A673 (cell line): Measurements from ENCODE around the gene CARM1. TPM values are rescaled to one million over a fixed set of nuclear protein-coding genes. Genes with fewer than 3 reads are reported as not detected.
A peak's percentile ranks its signal among the peaks of the same experiment; 100 is the strongest.

ENCODE experiments used
- BruUV-seq: library from RNA; stranded (reverse); fragments of 400-500 nt; replicated peaks from 2 replicates; lab custom pipeline; 2021; lab: Mats Ljungman, UMichigan
- CTCF ChIA-PET: fragments of 300-600 bp; sonication (Branson Sonifier 250); formaldehyde crosslinking; loops from one replicate; lab custom pipeline; 2022; ENCODE audit warnings: antibody characterized with exemption; lab: Charles Lee
- POLR2A ChIA-PET: fragments of 300-600 bp; sonication (Branson Sonifier 250); formaldehyde crosslinking; loops from one replicate; lab custom pipeline; 2022; ENCODE audit warnings: antibody characterized with exemption; ENCODE audit not compliant: low non-redundant PET; lab: Charles Lee
- DNase-seq: peaks from one replicate; pipeline ENCODE4 v3.0.0-alpha.2; 2015; ENCODE audit warnings: low spot score
- H3K27ac ChIP-seq: fragments of 200-600 bp; sonication (generic); 2 replicates; pipeline ENCODE4 v1.5.1; 2016; ENCODE audit warnings: mixed run types, low read depth, mild to moderate bottlenecking, mixed read lengths, antibody characterized with exemption, low read length; ENCODE audit not compliant: poor library complexity, severe bottlenecking
- H3K27me3 ChIP-seq: fragments of 200-600 bp; sonication (generic); replicated peaks from 2 replicates; pipeline ENCODE4 v1.6.1; 2017; ENCODE audit warnings: mixed run types, low read depth, mild to moderate bottlenecking, mixed read lengths, antibody characterized with exemption, low read length; ENCODE audit not compliant: insufficient read depth, poor library complexity
- H3K36me3 ChIP-seq: fragments of 200-600 bp; sonication (generic); 2 replicates; pipeline ENCODE4 v1.6.1; 2016; ENCODE audit warnings: mixed run types, mild to moderate bottlenecking, mixed read lengths, antibody characterized with exemption, low read length; ENCODE audit not compliant: insufficient read depth, poor library complexity, severe bottlenecking
- H3K4me1 ChIP-seq: fragments of 200-600 bp; sonication (generic); 2 replicates; pipeline ENCODE4 v1.6.1; 2017; ENCODE audit warnings: mixed run types, mild to moderate bottlenecking, mixed read lengths, antibody characterized with exemption, low read length; ENCODE audit not compliant: insufficient read depth, poor library complexity, severe bottlenecking
- H3K4me3 ChIP-seq: fragments of 200-600 bp; sonication (generic); 2 replicates; pipeline ENCODE4 v1.5.1; 2016; ENCODE audit warnings: low read depth, mixed run types, mild to moderate bottlenecking, mixed read lengths, low read length; ENCODE audit not compliant: poor library complexity, severe bottlenecking
- H3K9me3 ChIP-seq: fragments of 200-600 bp; sonication (generic); 2 replicates; pipeline ENCODE4 v1.6.1; 2016; ENCODE audit warnings: mixed run types, low read depth, mild to moderate bottlenecking, mixed read lengths, antibody characterized with exemption, low read length; ENCODE audit not compliant: poor library complexity, severe bottlenecking
- CTCF ChIP-seq: fragments of 300-800, 200-600 bp; sonication (generic); conservative IDR thresholded peaks from 2 replicates; pipeline ENCODE4 v1.5.1; 2017; ENCODE audit warnings: low read depth, mild to moderate bottlenecking, antibody characterized with exemption, low read length, moderate library complexity, mixed read lengths
- EZH2 ChIP-seq: fragments of 200-600 bp; sonication (generic); IDR thresholded peaks from 2 replicates; pipeline ENCODE4 v1.6.1; 2017; ENCODE audit warnings: borderline replicate concordance, low read depth, mild to moderate bottlenecking, mixed read lengths, antibody characterized with exemption, low read length; ENCODE audit not compliant: poor library complexity, severe bottlenecking
- intact Hi-C: fragments of 100-400 bp; cut with micrococcal nuclease; formaldehyde crosslinking; loops from one replicate; pipeline ENCODE4 v1.10.0; 2022; ENCODE audit not compliant: unreplicated experiment
- total RNA-seq: library from RNA; stranded (reverse); gene quantifications from 2 replicates; pipeline ENCODE4 v1.2.3, GENCODE V29; 2021

Gene CARM1
- total RNA-seq, 1 experiment from 2014 or later: 78.7 TPM

GRCh38 chr19:10894911-10895213 lies 23.5 kb downstream of the CARM1 start:
- Histone ChIP-seq H3K36me3 (no peaks in the 10 kb centered on the region), H3K4me1 (peaks cover 8% of the 10 kb centered on the region), H3K27me3 (no peaks in the 10 kb centered on the region), H3K27ac (no peak overlapping the region), H3K9me3 (no peaks in the 10 kb centered on the region), H3K4me3 (no peak overlapping the region)
- no TSS peak for BruUV-seq
- ChIA-PET POLR2A (interaction anchor here (0.7 kb wide), 1 partner anchor 33 kb away, joined by 5 read pairs; no protein-coding TSS in a partner anchor), CTCF (no interaction called here)
- TF ChIP-seq CTCF (no peak), EZH2 (no peak)
- DNase-seq: no peak
- intact Hi-C loops: no loop called here

GRCh38 chr19:10895363-10895762 lies 24.0 kb downstream of the CARM1 start:
- Histone ChIP-seq H3K9me3 (no peaks in the 10 kb centered on the region), H3K36me3 (no peaks in the 10 kb centered on the region), H3K27ac (no peak overlapping the region), H3K27me3 (no peaks in the 10 kb centered on the region), H3K4me3 (no peak overlapping the region), H3K4me1 (peaks cover 8% of the 10 kb centered on the region)
- BruUV-seq: no TSS peak
- intact Hi-C loops: no loop called here
- TF ChIP-seq CTCF: no peak
- no peak for TF ChIP-seq EZH2
- DNase-seq: no peak
- ChIA-PET CTCF (no interaction called here), POLR2A (no interaction called here)

GRCh38 chr19:10895920-10896319 lies 24.6 kb downstream of the CARM1 start:
- H3K4me1 ChIP-seq: peaks cover 8% of the 10 kb centered on the region
- H3K27ac ChIP-seq: no peak overlapping the region
- no peaks in the 10 kb centered on the region for H3K36me3 ChIP-seq
- BruUV-seq: no TSS peak
- TF ChIP-seq EZH2 (no peak), CTCF (0 out of 2 replicates have a peak, but pooled peaks have one; percentile 16)
- CTCF ChIA-PET: no interaction called here
- POLR2A ChIA-PET: no interaction called here
- no peaks in the 10 kb centered on the region for H3K9me3 ChIP-seq
- H3K27me3 ChIP-seq: no peaks in the 10 kb centered on the region
- no peak for DNase-seq
- no peak overlapping the region for H3K4me3 ChIP-seq
- intact Hi-C loops: no loop called here
